Liver (tissue), 3 donors: ENCODE measurements around the gene FAHD2A.
"Not testable (repeated sequence)": the region's sequence is repeated elsewhere in the genome, so short reads cannot be mapped to it uniquely, and the experiment has no call there.

Experiments
- CTCF ChIP-seq: fragments of 150-350 bp; IDR thresholded peaks from 2 replicates; pipeline ENCODE4 v1.5.1; 2017; ENCODE audit warnings: improper control_type of control experiment, low read depth, low read length; ENCODE audit not compliant: missing input control
- FOXA1 ChIP-seq: IDR thresholded peaks from 2 replicates; pipeline ENCODE4 v1.6.1; 2016; ENCODE audit warnings: antibody characterized with exemption
- MAX ChIP-seq: IDR thresholded peaks from 2 replicates; pipeline ENCODE4 v1.6.1; 2016; ENCODE audit warnings: antibody characterized with exemption
- RAD21 ChIP-seq, 2 donors: IDR thresholded peaks; 2 replicates each; pipeline ENCODE4 v1.6.1; 2016; ENCODE audit warnings: antibody characterized with exemption in 2 of 2, mild to moderate bottlenecking in 2 of 2
- RXRA ChIP-seq, 2 donors: IDR thresholded peaks; 2 replicates each; pipeline ENCODE4 v1.6.1; 2017 to 2018; ENCODE audit warnings: antibody characterized with exemption in 2 of 2, mild to moderate bottlenecking in 1 of 2
- TAF1 ChIP-seq: conservative IDR thresholded peaks from 2 replicates; pipeline ENCODE4 v1.6.1; 2016; ENCODE audit warnings: antibody characterized with exemption, mild to moderate bottlenecking
- donor health status: healthy.
- donor health status: healthy.

- not testable (repeated sequence) for TF ChIP-seq CTCF; TAF1; RXRA (IDR thresholded peaks at IDR 0.05); MAX; FOXA1; RAD21 (IDR thresholded peaks at IDR 0.05)
Observed at GRCh38 chr2:95435162-95435871, 32.8 kb downstream of the FAHD2A start.
